Coronary artery (tissue), 2 donors: ENCODE results near the gene HNRNPH3.

Experiments
- DNase-seq: peaks from one replicate; pipeline ENCODE4 v3.0.0-alpha.2; 2017; ENCODE audit warnings: low spot score
- H3K27ac ChIP-seq, 2 donors: fragments of 200-600 bp; sonication (generic); one replicate each; pipeline ENCODE4 v1.5.1; 2016 to 2019
- H3K4me3 ChIP-seq: fragments of 200-600 bp; sonication (generic); 2 replicates; pipeline ENCODE4 v1.5.1; 2016; ENCODE audit warnings: mild to moderate bottlenecking, moderate library complexity
- TF ChIP-seq, protein P1 (sequence below): fragments of 200-600 bp; sonication (generic); IDR thresholded peaks from one replicate; pipeline ENCODE4 v1.5.1; 2019; ENCODE audit warnings: antibody characterized with exemption

HNRNPH3 gene

DNA sequence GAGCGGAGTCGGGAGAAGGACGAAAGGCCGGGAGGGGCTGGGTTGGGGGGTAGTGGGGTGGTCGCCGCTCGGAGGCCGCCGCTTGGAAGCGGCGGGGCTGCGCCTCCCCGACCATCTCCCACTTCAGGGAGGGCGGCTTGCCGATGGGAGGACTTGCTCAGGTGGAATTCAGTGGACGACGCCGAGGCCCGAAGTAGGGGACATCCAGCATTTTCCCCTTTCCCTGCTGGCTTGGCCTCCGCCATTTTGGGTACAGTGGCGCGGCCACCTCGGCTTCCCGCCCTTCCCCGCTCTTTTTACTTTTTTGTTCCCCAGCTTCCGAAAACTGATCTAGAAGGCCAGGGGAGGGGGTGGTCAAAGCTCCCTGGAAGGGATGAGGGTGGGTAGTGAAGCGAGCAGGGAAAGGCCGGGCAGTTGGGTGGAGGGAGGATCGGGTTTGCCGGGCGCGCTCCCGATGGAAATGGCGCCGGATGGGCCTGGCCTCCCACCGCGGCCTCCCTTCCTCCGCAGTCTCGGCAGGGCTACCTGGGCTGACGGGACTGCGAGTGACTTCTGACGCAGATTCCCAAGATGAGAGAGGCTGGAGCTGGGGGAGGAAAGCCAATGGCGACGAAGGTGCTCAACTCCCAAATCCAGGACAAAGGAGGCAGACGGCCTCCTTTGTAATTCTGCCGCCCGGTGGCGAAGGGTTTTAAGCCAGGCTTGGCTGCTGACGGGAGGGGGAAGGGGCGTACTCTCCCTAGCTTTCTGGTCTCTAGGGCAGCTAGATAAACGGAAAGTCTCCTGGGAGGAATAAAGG is 594 bp downstream of the HNRNPH3 start, which contains the start of gene PBLD:
Gene PBLD, minus strand, starts transcription at position 670 of the 799 bp plus-strand sequence. CDS start 26,084 bp downstream, outside the sequence.
- peak; percentile 87 for DNase-seq

DNA sequence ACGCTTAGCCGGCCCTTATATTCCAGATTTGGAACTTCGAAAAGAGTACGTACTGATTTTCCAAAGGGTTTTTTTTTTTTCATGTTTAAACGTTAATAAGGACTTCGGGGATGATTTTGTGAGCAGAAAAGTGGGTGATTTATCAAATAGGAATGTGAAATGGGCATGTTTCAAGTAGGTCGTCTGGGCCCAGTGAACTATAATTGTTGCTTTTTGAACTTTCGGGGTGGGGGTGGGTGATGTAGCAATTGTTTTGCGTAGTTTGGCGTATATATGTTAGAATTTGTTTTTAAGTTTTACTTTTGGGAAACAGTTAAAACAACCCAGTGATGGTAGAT is 1.2 kb downstream of the HNRNPH3 start:
- DNase-seq, result no peak
- H3K4me3 ChIP-seq, result peak overlapping the region; percentile 91
- peak overlapping the region; percentile 98 to 100 for H3K27ac ChIP-seq
- TF ChIP-seq, protein P1, sequence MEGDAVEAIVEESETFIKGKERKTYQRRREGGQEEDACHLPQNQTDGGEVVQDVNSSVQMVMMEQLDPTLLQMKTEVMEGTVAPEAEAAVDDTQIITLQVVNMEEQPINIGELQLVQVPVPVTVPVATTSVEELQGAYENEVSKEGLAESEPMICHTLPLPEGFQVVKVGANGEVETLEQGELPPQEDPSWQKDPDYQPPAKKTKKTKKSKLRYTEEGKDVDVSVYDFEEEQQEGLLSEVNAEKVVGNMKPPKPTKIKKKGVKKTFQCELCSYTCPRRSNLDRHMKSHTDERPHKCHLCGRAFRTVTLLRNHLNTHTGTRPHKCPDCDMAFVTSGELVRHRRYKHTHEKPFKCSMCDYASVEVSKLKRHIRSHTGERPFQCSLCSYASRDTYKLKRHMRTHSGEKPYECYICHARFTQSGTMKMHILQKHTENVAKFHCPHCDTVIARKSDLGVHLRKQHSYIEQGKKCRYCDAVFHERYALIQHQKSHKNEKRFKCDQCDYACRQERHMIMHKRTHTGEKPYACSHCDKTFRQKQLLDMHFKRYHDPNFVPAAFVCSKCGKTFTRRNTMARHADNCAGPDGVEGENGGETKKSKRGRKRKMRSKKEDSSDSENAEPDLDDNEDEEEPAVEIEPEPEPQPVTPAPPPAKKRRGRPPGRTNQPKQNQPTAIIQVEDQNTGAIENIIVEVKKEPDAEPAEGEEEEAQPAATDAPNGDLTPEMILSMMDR, result no peak

More for the DNA sequence above, 594 bp downstream of the HNRNPH3 start, which contains the start of gene PBLD:
- H3K27ac ChIP-seq, result peak within 1 kb of the TSS; percentile 98 to 100
- TF ChIP-seq, protein P1, result no peak
- peak within 1 kb of the TSS; percentile 91 for H3K4me3 ChIP-seq

DNA sequence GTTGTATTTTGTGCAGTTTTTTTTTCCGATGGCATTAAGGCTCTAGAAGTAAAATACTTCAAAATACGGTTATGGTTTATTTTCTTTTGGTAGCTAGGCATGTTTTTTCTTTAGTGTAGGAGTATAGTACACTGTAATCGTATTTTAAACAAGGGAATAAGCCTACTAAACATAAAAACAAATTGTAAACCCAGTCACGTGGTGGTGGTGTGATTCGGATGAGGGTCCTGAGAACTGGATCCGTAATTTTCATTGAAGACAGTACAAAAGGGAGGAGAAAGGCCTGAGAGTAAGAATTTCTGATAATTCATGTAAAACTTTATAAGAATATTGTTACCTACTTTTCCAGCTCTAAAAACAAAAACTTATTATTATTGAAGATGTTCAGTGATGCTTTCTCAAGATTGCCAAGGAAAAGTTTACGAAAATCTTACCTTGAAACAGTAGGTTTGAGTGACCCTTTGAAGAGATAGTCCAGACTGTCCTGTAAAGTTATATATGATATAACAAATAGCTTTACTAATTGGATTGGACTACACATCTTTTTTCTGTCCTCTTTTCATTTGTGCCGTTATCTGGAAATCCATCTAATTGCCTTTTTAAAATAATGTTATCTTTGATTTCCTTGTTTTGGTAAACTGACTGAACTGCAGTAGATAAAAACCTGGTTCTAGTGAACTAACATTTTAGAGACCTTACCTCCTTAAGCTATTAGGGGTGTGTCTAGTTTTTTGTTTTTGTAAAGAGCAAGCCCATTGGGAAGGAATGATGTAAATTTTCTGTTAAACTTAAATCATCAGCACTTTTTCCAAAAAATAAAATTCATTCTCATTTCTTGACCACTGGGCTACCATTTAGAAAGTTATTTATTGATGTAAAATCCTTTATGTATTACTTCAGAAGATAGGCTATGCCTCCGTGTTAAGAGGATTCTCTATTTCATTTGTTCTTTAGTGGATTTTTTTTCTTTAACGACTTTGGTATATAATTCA is 1.9 kb downstream of the HNRNPH3 start:
- DNase-seq, result no peak
- TF ChIP-seq, protein P1, result no peak
- Histone ChIP-seq H3K4me3 (peak overlapping the region; percentile 91), H3K27ac (peak overlapping the region; percentile 98 to 100)

DNA sequence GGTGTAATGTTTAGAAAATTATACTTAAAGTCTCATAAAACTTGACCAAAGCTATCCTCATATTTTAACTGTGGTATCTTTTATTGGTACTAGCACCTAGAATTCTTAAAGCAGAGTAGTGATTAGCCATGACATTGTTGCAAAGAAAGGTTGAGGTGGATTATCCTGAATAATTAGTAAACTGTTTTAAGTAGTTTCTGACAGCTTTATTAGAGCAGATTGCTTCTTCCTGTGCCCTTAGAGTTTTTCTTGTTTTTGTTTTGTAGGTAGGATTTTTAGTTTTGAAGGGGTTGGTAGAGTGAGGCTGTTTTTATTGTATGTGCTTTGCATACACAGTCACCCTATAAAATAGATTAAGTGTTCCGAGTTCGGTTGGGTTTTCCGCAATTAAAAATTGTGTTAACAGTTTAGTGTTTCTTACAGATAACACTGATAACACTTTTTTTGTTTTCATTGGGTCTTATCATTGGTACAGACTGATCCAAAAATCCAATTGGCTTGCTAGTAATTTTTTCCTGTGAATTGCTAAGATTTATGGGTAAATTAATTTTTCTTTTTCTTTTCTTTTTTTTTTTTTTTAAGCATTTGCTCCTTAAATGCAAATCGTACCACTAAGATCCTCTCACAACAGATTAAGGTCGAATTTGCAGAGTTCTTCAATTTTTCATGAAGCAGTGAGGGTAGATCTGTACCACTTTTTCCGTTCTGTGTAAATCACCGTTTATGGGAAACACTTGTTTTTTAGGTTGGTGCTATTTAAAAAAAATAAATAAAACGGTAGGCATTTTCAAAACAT is 3.0 kb downstream of the HNRNPH3 start:
- no peak for DNase-seq
- Histone ChIP-seq H3K4me3 (peak overlapping the region; percentile 91), H3K27ac (peak overlapping the region in 1 of 2 donors; percentile 100)
- TF ChIP-seq, protein P1, result no peak

DNA sequence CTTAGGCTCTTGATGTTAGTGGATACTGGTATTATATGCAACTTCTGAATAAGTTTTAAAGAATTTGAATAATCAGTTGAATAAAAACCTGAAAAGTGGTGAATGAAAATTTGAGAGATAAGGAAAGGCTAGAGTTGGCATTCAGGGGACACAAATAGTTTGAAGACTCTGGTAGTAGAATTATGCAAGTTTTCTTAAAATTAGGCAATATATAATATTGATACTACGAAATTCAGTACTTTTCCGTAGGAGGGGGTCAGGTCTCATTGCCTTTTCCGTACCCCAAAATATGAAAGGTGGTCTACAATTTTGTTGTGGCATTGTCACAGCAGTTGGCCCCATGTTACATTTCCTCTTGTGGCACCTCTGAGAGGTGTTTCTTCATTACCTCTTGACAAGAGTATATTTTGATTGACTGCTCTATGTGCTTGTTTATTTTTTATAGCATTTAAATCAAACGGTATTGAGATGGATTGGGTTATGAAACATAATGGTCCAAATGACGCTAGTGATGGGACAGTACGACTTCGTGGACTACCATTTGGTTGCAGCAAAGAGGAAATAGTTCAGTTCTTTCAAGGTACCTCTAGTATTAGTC is 5.0 kb downstream of the HNRNPH3 start:
- Histone ChIP-seq H3K27ac (no peak overlapping the region), H3K4me3 (peak overlapping the region; percentile 91)
- TF ChIP-seq, protein P1, result no peak
- DNase-seq, result no peak
